GM10266 (cell line): ENCODE results near the gene CTRL.

ENCODE experiments used
- DNase-seq: peaks from one replicate; pipeline ENCODE4 v3.0.0; 2012; ENCODE audit errors: extremely low spot score
- CTCF ChIP-seq: IDR thresholded peaks from 2 replicates; pipeline ENCODE4 v1.5.1; 2012; ENCODE audit warnings: mild to moderate bottlenecking, low read depth; ENCODE audit not compliant: control insufficient read depth, insufficient read depth; ENCODE audit errors: missing control alignments

Gene CTRL

GRCh38 chr16:67893743-67894399 is 37.8 kb downstream of the CTRL start:
- DNase-seq, result peak; percentile 26
- TF ChIP-seq CTCF, result no peak

- no peak for TF ChIP-seq CTCF
- peak; percentile 100 for DNase-seq
These were observed 38.5 kb downstream of the CTRL start, which contains the start of gene PSKH1 for GRCh38 chr16:67892899-67893742. TSS of gene PSKH1 (plus strand) at chr16:67893254. CDS start at chr16:67908750, 15,496 bp downstream.

GRCh38 chr16:67892375-67892774 is 39.3 kb downstream of the CTRL start:
- TF ChIP-seq CTCF, result no peak
- no peak for DNase-seq

DNA sequence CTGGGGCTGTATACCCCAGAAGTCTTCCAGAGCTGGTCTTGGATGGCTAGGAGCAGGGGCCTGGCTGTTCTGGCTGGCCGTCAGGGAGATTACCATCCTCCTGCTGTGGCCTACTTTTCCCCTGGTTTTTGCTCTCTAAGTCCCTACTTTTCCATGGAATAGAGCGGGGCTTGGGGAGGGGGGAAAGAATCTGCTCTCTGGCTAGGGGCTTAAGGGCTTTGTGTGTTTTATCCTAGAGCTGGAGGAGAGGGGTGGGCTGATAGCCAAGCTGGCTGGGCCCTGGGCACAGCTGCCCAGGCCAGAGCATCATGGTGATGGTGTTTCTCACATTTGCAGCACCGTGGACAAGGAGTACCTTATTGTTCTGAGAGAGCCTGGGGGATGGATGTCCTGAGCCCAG is 43.3 kb downstream of the CTRL start:
- TF ChIP-seq CTCF, result no peak
- no peak for DNase-seq

DNA sequence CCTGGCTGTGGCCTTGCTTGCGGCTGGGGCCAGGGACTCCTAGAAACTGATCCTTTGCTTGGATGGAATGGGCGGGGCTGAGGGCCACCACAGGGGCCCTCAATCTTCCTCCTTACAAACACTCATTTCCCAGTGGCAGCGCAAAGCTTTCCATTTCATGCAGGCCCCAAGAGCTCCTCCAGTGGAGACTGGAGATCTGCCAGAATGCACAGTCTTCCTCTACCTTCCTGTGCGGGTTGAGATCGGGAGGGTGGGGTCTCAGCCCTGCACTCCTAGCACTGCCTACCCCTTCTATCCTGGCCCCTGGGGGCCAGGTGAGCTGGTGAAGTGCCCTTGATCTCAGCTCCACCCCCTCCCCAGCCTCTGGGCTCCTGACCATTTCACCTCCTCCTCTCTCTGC is 45.3 kb downstream of the CTRL start:
- TF ChIP-seq CTCF, result no peak
- no peak for DNase-seq

DNA sequence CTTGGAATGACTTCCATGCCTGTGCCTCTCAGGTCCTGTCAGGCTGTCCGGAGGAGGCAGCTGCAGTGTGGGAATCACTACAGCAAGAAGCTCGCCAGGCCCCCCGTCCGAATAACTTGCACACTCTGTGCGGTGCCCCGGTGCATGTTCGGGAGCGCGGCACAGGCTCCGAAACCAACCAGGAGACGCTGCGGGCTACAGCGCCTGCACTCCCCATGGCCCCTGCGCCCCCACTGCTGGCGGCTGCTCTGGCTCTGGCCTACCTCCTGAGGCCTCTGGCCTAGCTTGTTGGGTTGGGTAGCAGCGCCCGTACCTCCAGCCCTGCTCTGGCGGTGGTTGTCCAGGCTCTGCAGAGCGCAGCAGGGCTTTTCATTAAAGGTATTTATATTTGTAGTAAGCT is 45.7 kb downstream of the CTRL start:
- peak; percentile 13 for DNase-seq
- TF ChIP-seq CTCF, result no peak

GRCh38 chr16:67885545-67885944 is 46.1 kb downstream of the CTRL start:
- no peak for DNase-seq
- TF ChIP-seq CTCF, result no peak
